H9 (cell line): Measurements from ENCODE around the gene SWT1. TPM values are rescaled to one million over a fixed set of nuclear protein-coding genes. Genes with fewer than 3 reads are reported as not detected.

Experiments
- DNase-seq: peaks from one replicate; pipeline ENCODE4 v3.0.0-alpha.2; 2017
- H2AFZ ChIP-seq: one replicate; pipeline ENCODE4 v1.6.1; 2013; ENCODE audit warnings: mild to moderate bottlenecking, low read length, control low read depth, moderate library complexity
- H2AK5ac ChIP-seq: 2 replicates; pipeline ENCODE4 v1.6.1; 2013; ENCODE audit warnings: low read length, control low read depth, mixed read lengths; ENCODE audit not compliant: insufficient read length
- H2BK120ac ChIP-seq: one replicate; pipeline ENCODE4 v1.6.1; 2013; ENCODE audit warnings: low read depth, mild to moderate bottlenecking, low read length, control low read depth, inconsistent platforms; ENCODE audit not compliant: poor library complexity, severe bottlenecking
- H2BK12ac ChIP-seq: 2 replicates; pipeline ENCODE4 v1.6.1; 2013; ENCODE audit warnings: low read length, control low read depth, mixed read lengths, low read depth; ENCODE audit not compliant: insufficient read length
- H2BK15ac ChIP-seq: 2 replicates; pipeline ENCODE4 v1.6.1; 2013; ENCODE audit warnings: low read depth, low read length, control low read depth
- H2BK20ac ChIP-seq: one replicate; pipeline ENCODE4 v1.6.1; 2013; ENCODE audit warnings: low read depth, mild to moderate bottlenecking, low read length, control low read depth, inconsistent platforms; ENCODE audit not compliant: poor library complexity, severe bottlenecking
- H2BK5ac ChIP-seq: 2 replicates; pipeline ENCODE4 v1.6.1; 2013; ENCODE audit warnings: low read length, control low read depth, mixed read lengths; ENCODE audit not compliant: insufficient read length
- H3K14ac ChIP-seq: 2 replicates; pipeline ENCODE4 v1.6.1; 2013; ENCODE audit warnings: low read length, control low read depth; ENCODE audit not compliant: insufficient read depth
- H3K18ac ChIP-seq: 2 replicates; pipeline ENCODE4 v1.6.1; 2013; ENCODE audit warnings: low read depth, mild to moderate bottlenecking, mixed read lengths, low read length, control low read depth; ENCODE audit not compliant: insufficient read length
- H3K23ac ChIP-seq: 2 replicates; pipeline ENCODE4 v1.6.1; 2013; ENCODE audit warnings: low read length, control low read depth, mixed read lengths, low read depth; ENCODE audit not compliant: insufficient read length
- H3K23me2 ChIP-seq: 2 replicates; pipeline ENCODE4 v1.6.1; 2013; ENCODE audit warnings: low read depth, mild to moderate bottlenecking, mixed read lengths, low read length, control low read depth; ENCODE audit not compliant: insufficient read length, poor library complexity, severe bottlenecking
- H3K27ac ChIP-seq: 2 replicates; pipeline ENCODE4 v1.5.1; 2013; ENCODE audit warnings: low read length, control low read depth, mixed read lengths, low read depth; ENCODE audit not compliant: insufficient read length
- H3K27me3 ChIP-seq: 2 replicates; pipeline ENCODE4 v1.6.1; 2013; ENCODE audit warnings: low read length, control low read depth, inconsistent platforms; ENCODE audit not compliant: insufficient read depth
- H3K4ac ChIP-seq: 2 replicates; pipeline ENCODE4 v1.6.1; 2013; ENCODE audit warnings: low read depth, mild to moderate bottlenecking, control low read depth, inconsistent platforms, low read length, moderate library complexity
- H3K4me1 ChIP-seq: 2 replicates; pipeline ENCODE4 v1.6.1; 2013; ENCODE audit warnings: low read length, control low read depth, inconsistent platforms; ENCODE audit not compliant: insufficient read depth
- H3K4me2 ChIP-seq: 2 replicates; pipeline ENCODE4 v1.6.1; 2013; ENCODE audit warnings: low read length, control low read depth, mixed read lengths; ENCODE audit not compliant: insufficient read length, insufficient read depth
- H3K56ac ChIP-seq: 2 replicates; pipeline ENCODE4 v1.6.1; 2013; ENCODE audit warnings: low read depth, mild to moderate bottlenecking, mixed read lengths, low read length, control low read depth; ENCODE audit not compliant: insufficient read length
- H3K79me1 ChIP-seq: 2 replicates; pipeline ENCODE4 v1.6.1; 2013; ENCODE audit warnings: low read depth, mild to moderate bottlenecking, moderate library complexity, low read length, control low read depth, inconsistent platforms; ENCODE audit not compliant: insufficient read depth, poor library complexity, severe bottlenecking
- H3K79me2 ChIP-seq: 2 replicates; pipeline ENCODE4 v1.6.1; 2013; ENCODE audit warnings: low read length, control low read depth, inconsistent platforms; ENCODE audit not compliant: insufficient read depth
- H3K9ac ChIP-seq: 2 replicates; pipeline ENCODE4 v1.6.1; 2013; ENCODE audit warnings: low read length, control low read depth, mixed read lengths; ENCODE audit not compliant: insufficient read length; ENCODE audit errors: extremely low read depth
- H3K9me3 ChIP-seq: one replicate; pipeline ENCODE4 v1.6.1; 2013; ENCODE audit warnings: low read depth, low read length, inconsistent platforms; ENCODE audit not compliant: control insufficient read depth
- H3T11ph ChIP-seq: one replicate; pipeline ENCODE4 v1.6.1; 2013; ENCODE audit warnings: mild to moderate bottlenecking, low read length, control low read depth, inconsistent platforms
- H4K20me1 ChIP-seq: one replicate; pipeline ENCODE4 v1.6.1; 2013; ENCODE audit not compliant: control insufficient read depth, insufficient read length, insufficient read depth
- H4K5ac ChIP-seq: 2 replicates; pipeline ENCODE4 v1.6.1; 2013; ENCODE audit warnings: low read depth, mild to moderate bottlenecking, mixed read lengths, low read length, control low read depth; ENCODE audit not compliant: insufficient read length
- H4K8ac ChIP-seq: replicated peaks from 2 replicates; pipeline ENCODE4 v1.6.1; 2013; ENCODE audit warnings: low read length, control low read depth, mixed read lengths, low read depth; ENCODE audit not compliant: insufficient read length
- H4K91ac ChIP-seq: 2 replicates; pipeline ENCODE4 v1.6.1; 2013; ENCODE audit warnings: low read depth, mild to moderate bottlenecking, moderate library complexity, mixed read lengths, low read length, control low read depth; ENCODE audit not compliant: insufficient read length
- H3K27ac Mint-ChIP-seq, 3 experiments: 2 replicates in 2 of 3; 3 replicates in 1 of 3; pipeline ENCODE4 v1.8.0; 2020 to 2021; ENCODE audit warnings: mixed read lengths in 3 of 3, mild to moderate bottlenecking in 1 of 3, moderate library complexity in 1 of 3
- H3K27me3 Mint-ChIP-seq: 2 replicates; pipeline ENCODE4 v1.8.0; 2021; ENCODE audit warnings: low read depth, mild to moderate bottlenecking, moderate library complexity, mixed read lengths
- H3K36me3 Mint-ChIP-seq, 3 experiments: 2 replicates in 2 of 3; 3 replicates in 1 of 3; pipeline ENCODE4 v1.8.0; 2020 to 2021; ENCODE audit warnings: low read depth in 3 of 3, mixed read lengths in 3 of 3; ENCODE audit not compliant: insufficient read depth in 1 of 3
- H3K4me1 Mint-ChIP-seq, 2 experiments: 2 replicates each; pipeline ENCODE4 v1.8.0; 2020; ENCODE audit warnings: mixed read lengths in 2 of 2
- H3K4me3 Mint-ChIP-seq, 2 experiments: 2 replicates in 1 of 2; 3 replicates in 1 of 2; pipeline ENCODE4 v1.8.0; 2020 to 2021; ENCODE audit warnings: mild to moderate bottlenecking in 2 of 2, mixed read lengths in 2 of 2, moderate library complexity in 1 of 2
- H3K9me3 Mint-ChIP-seq, 2 experiments: 2 replicates in 1 of 2; 3 replicates in 1 of 2; pipeline ENCODE4 v1.8.0; 2020; ENCODE audit warnings: mild to moderate bottlenecking in 2 of 2, mixed read lengths in 2 of 2, moderate library complexity in 1 of 2
- WGBS: extraction: QIAGEN DNeasy Blood & Tissue Kit; methylation state at CpG from one replicate; pipeline ENCODE4 v1.1.7; 2013; ENCODE audit warnings: missing lambda C conversion rate, low lambda C conversion rate, mixed read lengths; ENCODE audit not compliant: insufficient read length; ENCODE audit errors: extremely low coverage; 5-methylcytosine and 5-hydroxymethylcytosine counted together
- total RNA-seq: library from RNA; stranded (reverse); gene quantifications from 2 replicates; pipeline ENCODE4 v1.2.1, GENCODE V29; 2021
- TF ChIP-seq, protein P1 (sequence below): fragments of 200-600 bp; sonication (generic); conservative IDR thresholded peaks from 3 replicates; pipeline ENCODE4 v1.8.0; 2021; ENCODE audit warnings: antibody characterized with exemption, mild to moderate bottlenecking

The SWT1 gene
- total RNA-seq, 1 experiment from 2014 or later, result 5.2 TPM

DNA sequence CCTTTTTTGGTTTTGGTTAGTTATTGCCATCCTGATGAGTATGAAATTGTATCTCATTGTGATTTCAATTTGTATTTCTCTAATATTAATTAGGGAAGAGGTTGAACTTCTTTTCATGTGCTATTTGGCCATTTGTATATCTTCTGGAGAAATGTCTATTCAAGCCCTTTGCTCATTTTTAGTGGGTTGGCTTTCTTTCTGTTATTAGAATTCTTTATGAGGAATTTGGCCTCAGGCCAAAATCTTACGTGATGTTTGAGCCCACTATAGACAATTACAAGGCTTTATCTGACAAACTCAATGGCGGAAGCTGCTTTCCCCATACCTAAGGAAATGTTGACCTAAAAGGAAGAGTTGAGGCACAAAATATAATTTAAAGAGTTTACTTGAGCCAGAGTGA is 127.1 kb downstream of the SWT1 start:
- Histone ChIP-seq H4K5ac (no peak overlapping the region), H4K8ac (no peak overlapping the region), H2BK12ac (no peak overlapping the region), H3K4me2 (no peak overlapping the region), H4K20me1 (no peaks in the 10 kb centered on the region), H4K91ac (no peak overlapping the region), H3K79me2 (no peaks in the 10 kb centered on the region), H3K4me1 (no peaks in the 10 kb centered on the region), H3K9me3 (no peaks in the 10 kb centered on the region), H3K14ac (no peak overlapping the region), H3K56ac (no peak overlapping the region), H3K23ac (no peak overlapping the region), H3K18ac (no peak overlapping the region), H3K23me2 (no peaks in the 10 kb centered on the region), H2BK15ac (no peak overlapping the region), H2AK5ac (no peak overlapping the region), H3K27ac (no peak overlapping the region), H2BK120ac (no peak overlapping the region), H2BK20ac (no peak overlapping the region), H3K9ac (no peak overlapping the region), H3K27me3 (no peaks in the 10 kb centered on the region), H3K79me1 (no peaks in the 10 kb centered on the region), H3K4ac (no peak overlapping the region), H2BK5ac (no peak overlapping the region), H2AFZ (no peak overlapping the region), H3T11ph (no peak overlapping the region)
- WGBS, result no CpG with 5 or more reads among the region's 2 CpGs
- Mint-ChIP-seq H3K9me3 (no peaks in the 10 kb centered on the region; a peak in 1 of 5 replicates), H3K4me1 (no peaks in the 10 kb centered on the region), H3K4me3 (no peak overlapping the region), H3K36me3 (peaks cover 0 to 2% (median 1%) of the 10 kb centered on the region in 3 experiments; a peak in 2 of 7 replicates), H3K27me3 (no peaks in the 10 kb centered on the region), H3K27ac (no peak overlapping the region)
- DNase-seq, result no peak
- TF ChIP-seq, protein P1, sequence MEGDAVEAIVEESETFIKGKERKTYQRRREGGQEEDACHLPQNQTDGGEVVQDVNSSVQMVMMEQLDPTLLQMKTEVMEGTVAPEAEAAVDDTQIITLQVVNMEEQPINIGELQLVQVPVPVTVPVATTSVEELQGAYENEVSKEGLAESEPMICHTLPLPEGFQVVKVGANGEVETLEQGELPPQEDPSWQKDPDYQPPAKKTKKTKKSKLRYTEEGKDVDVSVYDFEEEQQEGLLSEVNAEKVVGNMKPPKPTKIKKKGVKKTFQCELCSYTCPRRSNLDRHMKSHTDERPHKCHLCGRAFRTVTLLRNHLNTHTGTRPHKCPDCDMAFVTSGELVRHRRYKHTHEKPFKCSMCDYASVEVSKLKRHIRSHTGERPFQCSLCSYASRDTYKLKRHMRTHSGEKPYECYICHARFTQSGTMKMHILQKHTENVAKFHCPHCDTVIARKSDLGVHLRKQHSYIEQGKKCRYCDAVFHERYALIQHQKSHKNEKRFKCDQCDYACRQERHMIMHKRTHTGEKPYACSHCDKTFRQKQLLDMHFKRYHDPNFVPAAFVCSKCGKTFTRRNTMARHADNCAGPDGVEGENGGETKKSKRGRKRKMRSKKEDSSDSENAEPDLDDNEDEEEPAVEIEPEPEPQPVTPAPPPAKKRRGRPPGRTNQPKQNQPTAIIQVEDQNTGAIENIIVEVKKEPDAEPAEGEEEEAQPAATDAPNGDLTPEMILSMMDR, result no peak
